ENCODE measurements around the gene CYB5RL.

DNA sequence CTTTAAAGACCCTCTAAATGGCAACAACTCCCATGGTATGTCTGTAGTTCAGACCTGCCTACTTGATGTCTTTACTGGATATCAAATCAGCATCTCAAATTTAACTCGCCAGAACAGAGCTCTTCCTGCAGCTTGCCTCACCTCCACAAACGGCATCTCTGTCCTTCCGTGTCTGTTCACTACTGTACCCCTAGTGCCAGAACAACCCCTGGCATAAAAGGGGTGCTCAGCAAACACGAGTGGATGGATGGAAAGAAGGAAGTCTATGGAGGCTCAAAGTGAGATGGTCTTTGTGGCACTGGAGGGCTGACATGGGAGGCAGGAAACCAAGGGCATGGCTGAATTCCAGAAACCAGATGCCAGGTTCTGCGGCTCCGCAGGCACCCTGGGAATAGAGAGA, 22.9 kb upstream of the CYB5RL start:
- TF ChIP-seq, protein P1, sequence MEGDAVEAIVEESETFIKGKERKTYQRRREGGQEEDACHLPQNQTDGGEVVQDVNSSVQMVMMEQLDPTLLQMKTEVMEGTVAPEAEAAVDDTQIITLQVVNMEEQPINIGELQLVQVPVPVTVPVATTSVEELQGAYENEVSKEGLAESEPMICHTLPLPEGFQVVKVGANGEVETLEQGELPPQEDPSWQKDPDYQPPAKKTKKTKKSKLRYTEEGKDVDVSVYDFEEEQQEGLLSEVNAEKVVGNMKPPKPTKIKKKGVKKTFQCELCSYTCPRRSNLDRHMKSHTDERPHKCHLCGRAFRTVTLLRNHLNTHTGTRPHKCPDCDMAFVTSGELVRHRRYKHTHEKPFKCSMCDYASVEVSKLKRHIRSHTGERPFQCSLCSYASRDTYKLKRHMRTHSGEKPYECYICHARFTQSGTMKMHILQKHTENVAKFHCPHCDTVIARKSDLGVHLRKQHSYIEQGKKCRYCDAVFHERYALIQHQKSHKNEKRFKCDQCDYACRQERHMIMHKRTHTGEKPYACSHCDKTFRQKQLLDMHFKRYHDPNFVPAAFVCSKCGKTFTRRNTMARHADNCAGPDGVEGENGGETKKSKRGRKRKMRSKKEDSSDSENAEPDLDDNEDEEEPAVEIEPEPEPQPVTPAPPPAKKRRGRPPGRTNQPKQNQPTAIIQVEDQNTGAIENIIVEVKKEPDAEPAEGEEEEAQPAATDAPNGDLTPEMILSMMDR (IDR thresholded peaks at IDR 0.05; ENCODE audit: poor library complexity) = no peak
- TF ChIP-seq EZH2 (IDR thresholded peaks at IDR 0.05; ENCODE audit: borderline replicate concordance) (no peak), EZH2phosphoT487 (IDR thresholded peaks at IDR 0.05; ENCODE audit: low read depth, severe bottlenecking, unreplicated experiment) (no peak)
